ENCODE measurements around the gene COLGALT1. TPM values are rescaled to one million over a fixed set of nuclear protein-coding genes. Genes with fewer than 3 reads are reported as not detected.

The COLGALT1 gene
- total and polyA plus RNA-seq, 2 experiments from 2014 or later = 18.2 to 63.4 TPM

DNA sequence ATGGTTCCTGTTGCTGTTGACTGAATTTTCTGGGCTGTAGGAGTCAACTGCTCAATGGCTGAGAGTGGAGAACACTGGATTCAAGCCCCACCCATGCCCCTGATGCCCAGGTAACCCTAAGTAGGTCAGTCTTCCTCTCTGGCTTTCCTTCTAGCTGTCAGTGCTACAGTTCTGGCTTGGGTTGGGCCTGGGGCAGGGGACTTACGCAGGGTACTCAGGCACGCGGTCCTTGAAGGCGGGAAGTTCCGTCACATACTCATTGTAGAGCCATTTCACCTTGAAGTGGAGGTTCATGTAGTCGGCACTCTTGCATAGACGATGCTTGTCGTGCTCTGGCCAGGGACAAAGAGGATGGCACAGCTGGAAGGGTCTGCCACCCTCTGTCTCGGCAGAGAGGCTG lies 77.1 kb downstream of the COLGALT1 start (continued):
- TF ChIP-seq, protein P1, sequence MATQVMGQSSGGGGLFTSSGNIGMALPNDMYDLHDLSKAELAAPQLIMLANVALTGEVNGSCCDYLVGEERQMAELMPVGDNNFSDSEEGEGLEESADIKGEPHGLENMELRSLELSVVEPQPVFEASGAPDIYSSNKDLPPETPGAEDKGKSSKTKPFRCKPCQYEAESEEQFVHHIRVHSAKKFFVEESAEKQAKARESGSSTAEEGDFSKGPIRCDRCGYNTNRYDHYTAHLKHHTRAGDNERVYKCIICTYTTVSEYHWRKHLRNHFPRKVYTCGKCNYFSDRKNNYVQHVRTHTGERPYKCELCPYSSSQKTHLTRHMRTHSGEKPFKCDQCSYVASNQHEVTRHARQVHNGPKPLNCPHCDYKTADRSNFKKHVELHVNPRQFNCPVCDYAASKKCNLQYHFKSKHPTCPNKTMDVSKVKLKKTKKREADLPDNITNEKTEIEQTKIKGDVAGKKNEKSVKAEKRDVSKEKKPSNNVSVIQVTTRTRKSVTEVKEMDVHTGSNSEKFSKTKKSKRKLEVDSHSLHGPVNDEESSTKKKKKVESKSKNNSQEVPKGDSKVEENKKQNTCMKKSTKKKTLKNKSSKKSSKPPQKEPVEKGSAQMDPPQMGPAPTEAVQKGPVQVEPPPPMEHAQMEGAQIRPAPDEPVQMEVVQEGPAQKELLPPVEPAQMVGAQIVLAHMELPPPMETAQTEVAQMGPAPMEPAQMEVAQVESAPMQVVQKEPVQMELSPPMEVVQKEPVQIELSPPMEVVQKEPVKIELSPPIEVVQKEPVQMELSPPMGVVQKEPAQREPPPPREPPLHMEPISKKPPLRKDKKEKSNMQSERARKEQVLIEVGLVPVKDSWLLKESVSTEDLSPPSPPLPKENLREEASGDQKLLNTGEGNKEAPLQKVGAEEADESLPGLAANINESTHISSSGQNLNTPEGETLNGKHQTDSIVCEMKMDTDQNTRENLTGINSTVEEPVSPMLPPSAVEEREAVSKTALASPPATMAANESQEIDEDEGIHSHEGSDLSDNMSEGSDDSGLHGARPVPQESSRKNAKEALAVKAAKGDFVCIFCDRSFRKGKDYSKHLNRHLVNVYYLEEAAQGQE (IDR thresholded peaks at IDR 0.05; ENCODE audit: unreplicated experiment) = no peak
- no peak for TF ChIP-seq CREB1 (CRISPR knock-in tag; IDR thresholded peaks at IDR 0.05; ENCODE audit: low read depth)
- TF ChIP-seq POLR2AphosphoS5 (IDR thresholded peaks at IDR 0.05; ENCODE audit: low read depth) = no peak
- no peak for TF ChIP-seq ZNF114 (CRISPR knock-in tag; IDR thresholded peaks at IDR 0.05)
- TF ChIP-seq, protein P2, sequence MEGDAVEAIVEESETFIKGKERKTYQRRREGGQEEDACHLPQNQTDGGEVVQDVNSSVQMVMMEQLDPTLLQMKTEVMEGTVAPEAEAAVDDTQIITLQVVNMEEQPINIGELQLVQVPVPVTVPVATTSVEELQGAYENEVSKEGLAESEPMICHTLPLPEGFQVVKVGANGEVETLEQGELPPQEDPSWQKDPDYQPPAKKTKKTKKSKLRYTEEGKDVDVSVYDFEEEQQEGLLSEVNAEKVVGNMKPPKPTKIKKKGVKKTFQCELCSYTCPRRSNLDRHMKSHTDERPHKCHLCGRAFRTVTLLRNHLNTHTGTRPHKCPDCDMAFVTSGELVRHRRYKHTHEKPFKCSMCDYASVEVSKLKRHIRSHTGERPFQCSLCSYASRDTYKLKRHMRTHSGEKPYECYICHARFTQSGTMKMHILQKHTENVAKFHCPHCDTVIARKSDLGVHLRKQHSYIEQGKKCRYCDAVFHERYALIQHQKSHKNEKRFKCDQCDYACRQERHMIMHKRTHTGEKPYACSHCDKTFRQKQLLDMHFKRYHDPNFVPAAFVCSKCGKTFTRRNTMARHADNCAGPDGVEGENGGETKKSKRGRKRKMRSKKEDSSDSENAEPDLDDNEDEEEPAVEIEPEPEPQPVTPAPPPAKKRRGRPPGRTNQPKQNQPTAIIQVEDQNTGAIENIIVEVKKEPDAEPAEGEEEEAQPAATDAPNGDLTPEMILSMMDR (conservative IDR thresholded peaks at IDR 0.05; ENCODE audit: low read depth in 2 of 2) = no peak
- TF ChIP-seq STAT1 (IDR thresholded peaks at IDR 0.05; ENCODE audit: unreplicated experiment) = no peak

Other genes with a start within 250 kb of the COLGALT1 start
- 59.9 and 70.6 TPM in 2 replicates for gene MRPL34, start 249.8 kb upstream of the COLGALT1 start, total RNA-seq (2014; rRNA removed; shearing (Covaris generic))
- gene MRPL34, start 249.8 kb upstream of the COLGALT1 start, polyA plus RNA-seq (2016; fragmentation: Nextera tagmentation; extraction: Ambion mirVana) = 266 and 280 TPM in 2 replicates
- gene DDA1, start 246.1 kb upstream of the COLGALT1 start, total RNA-seq (2014; rRNA removed; shearing (Covaris generic)) = 28.2 and 34.6 TPM in 2 replicates
- gene DDA1, start 246.1 kb upstream of the COLGALT1 start, polyA plus RNA-seq (2016; fragmentation: Nextera tagmentation; extraction: Ambion mirVana) = 107 and 112 TPM in 2 replicates
- 14.4 and 24.9 TPM in 2 replicates for gene ANO8, start 220.8 kb upstream of the COLGALT1 start, total RNA-seq (2014; rRNA removed; shearing (Covaris generic))
- gene ANO8, start 220.8 kb upstream of the COLGALT1 start, polyA plus RNA-seq (2016; fragmentation: Nextera tagmentation; extraction: Ambion mirVana) = 4.3 and 4.5 TPM in 2 replicates
- gene GTPBP3, start 218.1 kb upstream of the COLGALT1 start, total RNA-seq (2014; rRNA removed; shearing (Covaris generic)) = 67.8 and 78.6 TPM in 2 replicates
- gene GTPBP3, start 218.1 kb upstream of the COLGALT1 start, polyA plus RNA-seq (2016; fragmentation: Nextera tagmentation; extraction: Ambion mirVana) = 23.5 and 25.4 TPM in 2 replicates
- gene PLVAP, start 178.3 kb upstream of the COLGALT1 start, total RNA-seq (2014; rRNA removed; shearing (Covaris generic)) = not detected in 2 replicates
- gene PLVAP, start 178.3 kb upstream of the COLGALT1 start, polyA plus RNA-seq (2016; fragmentation: Nextera tagmentation; extraction: Ambion mirVana) = not detected in 2 replicates
- gene CCDC194, start 161.5 kb upstream of the COLGALT1 start, total RNA-seq (2014; rRNA removed; shearing (Covaris generic)) = 0.49 TPM in 1 of 2 replicates, not detected in the other
- gene CCDC194, start 161.5 kb upstream of the COLGALT1 start, polyA plus RNA-seq (2016; fragmentation: Nextera tagmentation; extraction: Ambion mirVana) = 0.38 TPM in 1 of 2 replicates, not detected in the other
- 28.9 and 33.9 TPM in 2 replicates for gene BST2, start 150.0 kb upstream of the COLGALT1 start, total RNA-seq (2014; rRNA removed; shearing (Covaris generic))
- gene BST2, start 150.0 kb upstream of the COLGALT1 start, polyA plus RNA-seq (2016; fragmentation: Nextera tagmentation; extraction: Ambion mirVana) = 22.0 and 24.9 TPM in 2 replicates
- gene MVB12A, start 135.6 kb upstream of the COLGALT1 start, total RNA-seq (2014; rRNA removed; shearing (Covaris generic)) = 49.9 and 60.3 TPM in 2 replicates
- gene MVB12A, start 135.6 kb upstream of the COLGALT1 start, polyA plus RNA-seq (2016; fragmentation: Nextera tagmentation; extraction: Ambion mirVana) = 36.6 and 43.5 TPM in 2 replicates
- gene TMEM221, start 107.0 kb upstream of the COLGALT1 start, total RNA-seq (2014; rRNA removed; shearing (Covaris generic)) = 0.90 and 1.8 TPM in 2 replicates
- 0.40 and 1.8 TPM in 2 replicates for gene TMEM221, start 107.0 kb upstream of the COLGALT1 start, polyA plus RNA-seq (2016; fragmentation: Nextera tagmentation; extraction: Ambion mirVana)
- gene NXNL1, start 94.7 kb upstream of the COLGALT1 start, total RNA-seq (2014; rRNA removed; shearing (Covaris generic)) = not detected in 2 replicates
- gene NXNL1, start 94.7 kb upstream of the COLGALT1 start, polyA plus RNA-seq (2016; fragmentation: Nextera tagmentation; extraction: Ambion mirVana) = not detected in 2 replicates
- gene SLC27A1, start 85.1 kb upstream of the COLGALT1 start, total RNA-seq (2014; rRNA removed; shearing (Covaris generic)) = 9.3 and 11.6 TPM in 2 replicates
- 2.1 and 3.5 TPM in 2 replicates for gene SLC27A1, start 85.1 kb upstream of the COLGALT1 start, polyA plus RNA-seq (2016; fragmentation: Nextera tagmentation; extraction: Ambion mirVana)
- 55.4 and 63.5 TPM in 2 replicates for gene PGLS, start 44.0 kb upstream of the COLGALT1 start, total RNA-seq (2014; rRNA removed; shearing (Covaris generic))
- 56.9 and 62.2 TPM in 2 replicates for gene PGLS, start 44.0 kb upstream of the COLGALT1 start, polyA plus RNA-seq (2016; fragmentation: Nextera tagmentation; extraction: Ambion mirVana)
- 25.0 and 30.4 TPM in 2 replicates for gene UNC13A, start 132.7 kb downstream of the COLGALT1 start, total RNA-seq (2014; rRNA removed; shearing (Covaris generic))
- gene UNC13A, start 132.7 kb downstream of the COLGALT1 start, polyA plus RNA-seq (2016; fragmentation: Nextera tagmentation; extraction: Ambion mirVana) = 8.7 and 9.5 TPM in 2 replicates
- gene MAP1S, start 163.8 kb downstream of the COLGALT1 start, total RNA-seq (2014; rRNA removed; shearing (Covaris generic)) = 67.6 and 102 TPM in 2 replicates
- gene MAP1S, start 163.8 kb downstream of the COLGALT1 start, polyA plus RNA-seq (2016; fragmentation: Nextera tagmentation; extraction: Ambion mirVana) = 104 and 118 TPM in 2 replicates
- gene FCHO1, start 195.8 kb downstream of the COLGALT1 start, total RNA-seq (2014; rRNA removed; shearing (Covaris generic)) = 22.4 and 42.3 TPM in 2 replicates
- gene FCHO1, start 195.8 kb downstream of the COLGALT1 start, polyA plus RNA-seq (2016; fragmentation: Nextera tagmentation; extraction: Ambion mirVana) = 14.9 and 18.5 TPM in 2 replicates
- 1.0 and 1.9 TPM in 2 replicates for gene B3GNT3, start 239.5 kb downstream of the COLGALT1 start, total RNA-seq (2014; rRNA removed; shearing (Covaris generic))
- gene B3GNT3, start 239.5 kb downstream of the COLGALT1 start, polyA plus RNA-seq (2016; fragmentation: Nextera tagmentation; extraction: Ambion mirVana) = 0.90 and 0.99 TPM in 2 replicates